Tibial nerve (tissue), 4 donors: ENCODE measurements around the gene SBNO2. TPM values are rescaled to one million over a fixed set of nuclear protein-coding genes. Genes with fewer than 3 reads are reported as not detected.

ENCODE experiments used
- DNase-seq, 2 donors: peaks; one replicate each; pipeline ENCODE4 v3.0.0-alpha.2; 2019; ENCODE audit warnings: low spot score in 2 of 2
- H3K27ac ChIP-seq, 4 donors: fragments of 200-600 bp; sonication (generic) in 3 of 4; one replicate each; pipeline ENCODE4 v1.5.1; 2017 to 2019; ENCODE audit warnings: mild to moderate bottlenecking in 1 of 4
- H3K27me3 ChIP-seq, 2 donors: fragments of 200-600 bp; sonication (generic) in 1 of 2; one replicate each; pipeline versions ENCODE4 v1.5.1 to v1.6.0; 2017 to 2019
- H3K36me3 ChIP-seq, 3 donors: fragments of 200-600 bp; sonication (generic); one replicate each; pipeline ENCODE4 v1.5.1; 2018 to 2019
- H3K4me1 ChIP-seq, 4 donors: fragments of 200-600 bp; sonication (generic) in 3 of 4; one replicate each; pipeline ENCODE4 v1.5.1; 2017 to 2019
- H3K4me3 ChIP-seq, 4 donors: fragments of 200-600 bp; sonication (generic) in 3 of 4; one replicate each; pipeline ENCODE4 v1.5.1; 2017 to 2019; ENCODE audit warnings: mild to moderate bottlenecking in 1 of 4, moderate library complexity in 1 of 4
- H3K9me3 ChIP-seq, 4 donors: fragments of 200-600 bp; sonication (generic) in 3 of 4; one replicate each; pipeline ENCODE4 v1.5.1; 2017 to 2019
- EP300 ChIP-seq, 2 donors: sonication (generic); formaldehyde crosslinking; IDR thresholded peaks; one replicate each; pipeline ENCODE4 v1.6.1; 2017; ENCODE audit warnings: antibody characterized with exemption in 2 of 2, mild to moderate bottlenecking in 1 of 2
- POLR2A ChIP-seq, 2 donors: fragments of 450-650 bp; IDR thresholded peaks; one replicate each; pipeline ENCODE4 v1.6.1; 2017; ENCODE audit warnings: antibody characterized with exemption in 2 of 2, mild to moderate bottlenecking in 2 of 2, moderate library complexity in 2 of 2
- WGBS, 2 donors: methylation state at CpG; one replicate each; pipeline ENCODE4 v1.1.5; 2018; 5-methylcytosine and 5-hydroxymethylcytosine counted together
- total RNA-seq, 4 donors: library from RNA; depleted of rRNA; stranded (reverse); fragments of >200 nt; gene quantifications; one replicate each; pipeline ENCODE4 v1.1.0, GENCODE V29; 2016
- TF ChIP-seq, protein P1 (sequence below), 5 experiments: fragments of 200-600 bp in 3 of 5; fragments of 450-650 bp in 2 of 5; sonication (generic) in 3 of 5; IDR thresholded peaks; one replicate each; pipeline ENCODE4 v1.5.1; 2016 to 2019; ENCODE audit warnings: antibody characterized with exemption in 5 of 5, mild to moderate bottlenecking in 3 of 5, moderate library complexity in 2 of 5

SBNO2 gene
- total RNA-seq, 4 donors from 2014 or later: 26.6 to 105 (median 39.3) TPM

DNA sequence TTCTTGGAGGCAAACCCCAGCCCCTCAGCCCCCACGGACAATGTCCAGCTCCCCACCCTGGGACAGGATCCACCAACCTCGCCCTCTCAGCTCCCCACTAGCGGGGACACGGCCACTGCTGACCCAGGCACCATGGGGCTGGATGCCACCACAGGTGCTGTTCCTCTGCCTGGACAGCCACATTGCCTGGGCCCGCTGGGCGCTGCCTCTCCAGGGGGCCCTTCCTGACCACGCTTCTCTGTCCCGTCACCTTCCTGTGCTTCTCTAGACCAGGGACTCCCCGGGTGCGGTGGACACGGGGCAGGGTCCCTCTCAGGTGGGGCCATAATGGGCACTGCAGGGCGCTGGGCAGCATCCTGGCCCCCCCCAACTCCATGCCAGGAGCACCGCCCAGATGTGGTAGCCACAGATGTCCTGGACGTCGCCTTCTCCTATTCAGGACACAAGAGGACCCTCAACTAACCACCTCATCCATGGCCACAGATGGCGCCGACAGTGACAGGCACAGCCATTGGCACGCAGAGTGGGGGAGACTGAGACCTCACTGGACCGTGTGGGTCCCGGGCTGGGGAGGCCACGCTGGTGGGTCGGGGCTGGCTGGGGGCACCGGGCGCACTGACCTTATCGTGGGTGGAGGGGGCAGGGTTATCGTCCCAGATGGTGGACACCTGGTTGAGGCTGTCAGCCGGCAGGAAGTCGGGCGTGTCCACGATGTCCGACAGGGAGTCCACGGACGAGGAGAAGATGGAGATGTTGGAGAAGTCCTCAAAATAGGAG, 46.9 kb downstream of the SBNO2 start:
- H3K36me3 ChIP-seq: peaks cover 0 to 74% (median 27%) of the 10 kb centered on the region in 3 donors

DNA sequence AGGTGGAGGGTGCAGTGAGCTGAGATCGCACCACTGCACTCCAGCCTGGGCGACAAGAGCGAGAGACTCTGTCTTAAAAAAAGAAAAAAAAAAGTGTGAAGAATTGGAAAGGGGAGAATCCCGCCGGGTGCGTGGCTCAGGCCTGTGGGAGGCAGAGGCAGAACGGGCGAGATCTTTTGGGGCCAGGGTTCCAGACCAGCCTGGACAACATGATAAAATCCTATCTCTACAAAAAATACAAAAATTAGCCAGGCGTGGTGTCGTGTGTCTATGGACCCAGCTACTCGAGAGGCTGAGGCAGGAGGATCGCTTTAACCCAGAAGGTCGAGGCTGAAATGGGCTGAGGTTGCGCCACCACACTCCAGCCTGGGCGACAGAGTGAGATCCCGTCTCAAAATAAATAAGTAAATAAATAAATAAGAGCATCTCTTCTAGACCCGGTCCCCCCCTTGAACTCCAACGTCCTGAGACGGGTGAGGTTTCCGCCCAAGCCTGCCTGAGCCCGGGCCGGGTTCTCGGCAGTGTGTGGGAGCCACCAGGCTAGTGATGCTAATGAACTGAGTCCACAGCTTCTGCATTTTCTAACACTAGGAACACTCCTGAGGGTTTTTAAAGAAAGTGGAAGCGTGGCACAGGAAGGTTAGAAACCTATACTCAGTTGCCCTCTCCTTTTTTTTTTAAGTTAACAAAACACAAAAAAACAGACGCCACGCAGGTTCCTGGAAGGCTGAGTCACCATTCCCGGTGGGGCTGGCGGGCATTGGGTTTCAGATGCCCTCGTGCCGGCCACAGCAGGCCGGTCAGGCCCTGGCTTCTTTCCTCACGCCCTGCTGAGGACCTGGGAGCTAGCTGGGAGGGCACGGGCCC, 48.2 kb downstream of the SBNO2 start:
- TF ChIP-seq POLR2A (IDR thresholded peaks at IDR 0.05) (no peak), EP300 (IDR thresholded peaks at IDR 0.05) (no peak)
- TF ChIP-seq, protein P1, sequence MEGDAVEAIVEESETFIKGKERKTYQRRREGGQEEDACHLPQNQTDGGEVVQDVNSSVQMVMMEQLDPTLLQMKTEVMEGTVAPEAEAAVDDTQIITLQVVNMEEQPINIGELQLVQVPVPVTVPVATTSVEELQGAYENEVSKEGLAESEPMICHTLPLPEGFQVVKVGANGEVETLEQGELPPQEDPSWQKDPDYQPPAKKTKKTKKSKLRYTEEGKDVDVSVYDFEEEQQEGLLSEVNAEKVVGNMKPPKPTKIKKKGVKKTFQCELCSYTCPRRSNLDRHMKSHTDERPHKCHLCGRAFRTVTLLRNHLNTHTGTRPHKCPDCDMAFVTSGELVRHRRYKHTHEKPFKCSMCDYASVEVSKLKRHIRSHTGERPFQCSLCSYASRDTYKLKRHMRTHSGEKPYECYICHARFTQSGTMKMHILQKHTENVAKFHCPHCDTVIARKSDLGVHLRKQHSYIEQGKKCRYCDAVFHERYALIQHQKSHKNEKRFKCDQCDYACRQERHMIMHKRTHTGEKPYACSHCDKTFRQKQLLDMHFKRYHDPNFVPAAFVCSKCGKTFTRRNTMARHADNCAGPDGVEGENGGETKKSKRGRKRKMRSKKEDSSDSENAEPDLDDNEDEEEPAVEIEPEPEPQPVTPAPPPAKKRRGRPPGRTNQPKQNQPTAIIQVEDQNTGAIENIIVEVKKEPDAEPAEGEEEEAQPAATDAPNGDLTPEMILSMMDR (IDR thresholded peaks at IDR 0.05): no peak
- H3K27me3 ChIP-seq: no peaks in the 10 kb centered on the region
- H3K9me3 ChIP-seq: no peaks in the 10 kb centered on the region
- WGBS, 2 donors: 86 to 88% methylated on average over 28 to 33 of the region's 33 CpGs
- no peak overlapping the region for H3K4me3 ChIP-seq
- no peak for DNase-seq
- H3K4me1 ChIP-seq: peaks cover 0 to 58% (median 18%) of the 10 kb centered on the region in 4 donors
- peaks cover 0 to 87% (median 33%) of the 10 kb centered on the region in 3 donors for H3K36me3 ChIP-seq
- H3K27ac ChIP-seq: peak overlapping the region in 1 of 4 donors; percentile 47

More for the DNA sequence above, 46.9 kb downstream of the SBNO2 start:
- H3K27ac ChIP-seq: peak overlapping the region in 1 of 4 donors; percentile 47
- no peaks in the 10 kb centered on the region for H3K27me3 ChIP-seq
- no peak for DNase-seq
- 90 to 93% methylated on average over 15 to 32 of the region's 33 CpGs for WGBS, 2 donors
- H3K4me3 ChIP-seq: no peak overlapping the region
- H3K4me1 ChIP-seq: peaks cover 0 to 69% (median 27%) of the 10 kb centered on the region in 4 donors
- no peaks in the 10 kb centered on the region for H3K9me3 ChIP-seq
- no peak for TF ChIP-seq POLR2A (IDR thresholded peaks at IDR 0.05)
- TF ChIP-seq, protein P1 (IDR thresholded peaks at IDR 0.05): no peak
- no peak for TF ChIP-seq EP300 (IDR thresholded peaks at IDR 0.05)

DNA sequence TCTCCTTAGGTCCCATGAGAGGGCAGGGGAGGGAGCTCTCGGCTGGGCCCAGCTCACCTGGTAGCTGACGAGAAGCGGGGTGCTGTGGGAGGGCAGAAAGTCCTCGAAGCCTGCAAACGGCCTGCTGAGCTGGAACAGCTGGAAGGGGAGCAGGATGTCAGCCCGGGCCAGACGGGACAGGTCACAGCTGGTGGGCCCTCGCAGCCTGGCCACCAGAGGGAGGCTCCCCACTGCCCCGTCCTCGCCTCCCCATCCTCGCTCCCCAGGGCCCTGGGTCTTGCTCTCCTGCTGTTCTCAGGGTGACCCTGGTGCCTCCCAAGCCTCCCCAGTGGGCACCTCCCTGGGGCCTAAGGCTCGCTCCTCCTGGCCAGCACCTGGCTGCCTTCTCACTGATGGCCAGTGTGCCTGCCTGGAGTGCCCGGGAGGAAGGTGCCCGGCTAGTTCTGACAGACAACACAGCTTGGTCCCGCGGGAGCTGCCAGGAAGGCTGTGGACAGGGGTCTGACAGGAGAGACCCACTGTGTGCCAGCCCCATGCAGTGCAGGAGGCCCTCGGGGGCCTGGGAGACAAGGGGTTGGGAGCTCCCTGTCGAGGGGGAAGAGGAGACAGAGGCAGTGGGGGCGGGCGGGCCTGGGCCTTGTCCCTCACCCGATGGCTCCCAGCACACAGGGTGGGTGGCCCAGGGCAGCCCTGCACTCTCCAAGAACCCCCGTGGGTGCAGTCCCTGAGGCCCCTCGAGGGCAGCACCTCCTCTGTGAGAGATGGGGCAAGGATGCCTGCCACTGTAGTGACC, 50.0 kb downstream of the SBNO2 start:
- Histone ChIP-seq H3K4me3 (no peak overlapping the region), H3K27ac (peak overlapping the region in 2 of 4 donors; percentile 8 to 12), H3K36me3 (peaks cover 0 to 96% (median 42%) of the 10 kb centered on the region in 3 donors)

DNA sequence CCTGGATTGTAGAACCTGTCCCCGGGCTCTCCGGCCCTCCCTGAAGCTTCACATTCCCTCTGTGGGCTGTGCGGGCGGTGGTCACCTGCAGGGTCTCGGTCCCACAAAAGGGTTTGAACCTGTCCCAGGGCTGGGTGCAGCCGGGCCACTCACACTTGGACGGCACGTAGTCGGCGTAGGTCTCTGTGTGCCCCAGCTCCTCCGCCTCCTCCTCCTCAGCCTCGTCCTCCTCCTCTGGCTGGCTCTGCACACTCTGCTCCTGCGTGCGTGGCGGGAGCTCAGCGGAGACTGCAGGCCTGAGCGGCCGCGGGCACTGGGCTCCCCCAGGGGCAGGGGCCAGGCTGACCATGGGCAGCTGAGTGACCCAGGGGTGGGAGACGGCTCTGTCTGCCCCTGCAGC, 50.7 kb downstream of the SBNO2 start:
- Histone ChIP-seq H3K27me3 (no peaks in the 10 kb centered on the region), H3K4me1 (peaks cover 0 to 34% (median 1%) of the 10 kb centered on the region in 4 donors), H3K9me3 (no peaks in the 10 kb centered on the region), H3K36me3 (peaks cover 0 to 98% (median 49%) of the 10 kb centered on the region in 3 donors), H3K4me3 (no peak overlapping the region), H3K27ac (no peak overlapping the region)
- TF ChIP-seq POLR2A (IDR thresholded peaks at IDR 0.05) (no peak), EP300 (IDR thresholded peaks at IDR 0.05) (no peak)
- TF ChIP-seq, protein P1 (IDR thresholded peaks at IDR 0.05): no peak
- DNase-seq: no peak
- 90 to 94% methylated on average over 16 to 20 of the region's 20 CpGs for WGBS, 2 donors

More for the DNA sequence above, 50.0 kb downstream of the SBNO2 start:
- H3K9me3 ChIP-seq: no peaks in the 10 kb centered on the region
- H3K27me3 ChIP-seq: no peaks in the 10 kb centered on the region
- H3K4me1 ChIP-seq: peaks cover 0 to 40% (median 1%) of the 10 kb centered on the region in 4 donors
- WGBS, 2 donors: 89 to 90% methylated on average over 16 to 18 of the region's 23 CpGs
- no peak for DNase-seq
- TF ChIP-seq POLR2A (IDR thresholded peaks at IDR 0.05): no peak
- TF ChIP-seq, protein P1 (IDR thresholded peaks at IDR 0.05): no peak
- no peak for TF ChIP-seq EP300 (IDR thresholded peaks at IDR 0.05)
